Liver (tissue), 9 donors: ENCODE measurements around the gene KRT14. TPM values are rescaled to one million over a fixed set of nuclear protein-coding genes. Genes with fewer than 3 reads are reported as not detected.
"Not testable (repeated sequence)": the region's sequence is repeated elsewhere in the genome, so short reads cannot be mapped to it uniquely, and the experiment has no call there.

Experiments used
- DNase-seq: peaks from one replicate; pipeline ENCODE4 v3.0.0-alpha.2; 2017; ENCODE audit warnings: low spot score
- H3K27ac ChIP-seq, 2 donors: one replicate each; pipeline ENCODE4 v1.7.0; 2013; ENCODE audit warnings: inconsistent platforms in 2 of 2, low read length in 2 of 2, control low read depth in 1 of 2, low read depth in 1 of 2, mild to moderate bottlenecking in 1 of 2
- H3K27me3 ChIP-seq, 4 donors: one replicate each; pipeline versions ENCODE4 v1.6.1 to v1.7.0; 2013; ENCODE audit warnings: low read length in 3 of 4, inconsistent platforms in 1 of 4, mild to moderate bottlenecking in 1 of 4, moderate library complexity in 1 of 4; ENCODE audit not compliant: control insufficient read depth in 4 of 4, insufficient read depth in 4 of 4
- H3K36me3 ChIP-seq, 4 donors: one replicate each; pipeline versions ENCODE4 v1.6.1 to v1.7.0; 2013; ENCODE audit warnings: low read length in 3 of 4, mild to moderate bottlenecking in 3 of 4, low read depth in 1 of 4, moderate library complexity in 1 of 4; ENCODE audit not compliant: control insufficient read depth in 4 of 4, insufficient read depth in 3 of 4
- H3K4me1 ChIP-seq, 4 donors: one replicate each; pipeline versions ENCODE4 v1.6.1 to v1.7.0; 2013; ENCODE audit warnings: low read length in 3 of 4, mild to moderate bottlenecking in 3 of 4, moderate library complexity in 1 of 4; ENCODE audit not compliant: control insufficient read depth in 4 of 4, insufficient read depth in 4 of 4
- H3K4me3 ChIP-seq, 3 donors: one replicate each; pipeline versions ENCODE4 v1.6.1 to v1.7.0; 2013; ENCODE audit warnings: low read length in 3 of 3, control low read depth in 1 of 3, low read depth in 1 of 3, mild to moderate bottlenecking in 1 of 3
- H3K9ac ChIP-seq, 2 donors: one replicate each; pipeline ENCODE4 v1.7.0; 2013; ENCODE audit warnings: low read length in 2 of 2, mild to moderate bottlenecking in 2 of 2, moderate library complexity in 2 of 2, control low read depth in 1 of 2, low read depth in 1 of 2
- H3K9me3 ChIP-seq, 4 donors: one replicate each; pipeline versions ENCODE4 v1.6.1 to v1.7.0; 2013; ENCODE audit warnings: low read length in 3 of 4; ENCODE audit not compliant: control insufficient read depth in 4 of 4
- ATF3 ChIP-seq: IDR thresholded peaks from 2 replicates; pipeline ENCODE4 v1.6.1; 2016; ENCODE audit warnings: antibody characterized with exemption
- CTCF ChIP-seq: fragments of 150-350 bp; IDR thresholded peaks from 2 replicates; pipeline ENCODE4 v1.5.1; 2017; ENCODE audit warnings: improper control_type of control experiment, low read depth, low read length; ENCODE audit not compliant: missing input control
- EGR1 ChIP-seq, 2 donors: IDR thresholded peaks; 2 replicates each; pipeline ENCODE4 v1.6.1; 2016 to 2018; ENCODE audit warnings: antibody characterized with exemption in 2 of 2, low read depth in 2 of 2
- FOXA1 ChIP-seq: IDR thresholded peaks from 2 replicates; pipeline ENCODE4 v1.6.1; 2016; ENCODE audit warnings: antibody characterized with exemption
- FOXA2 ChIP-seq: IDR thresholded peaks from 2 replicates; pipeline ENCODE4 v1.6.1; 2016; ENCODE audit warnings: antibody characterized with exemption
- GABPA ChIP-seq, 2 donors: IDR thresholded peaks in 1 of 2; conservative IDR thresholded peaks in 1 of 2; 2 replicates each; pipeline ENCODE4 v1.6.1; 2016; ENCODE audit warnings: antibody characterized with exemption in 2 of 2, mild to moderate bottlenecking in 1 of 2, moderate library complexity in 1 of 2
- HNF4A ChIP-seq, 2 donors: conservative IDR thresholded peaks; 2 replicates each; pipeline ENCODE4 v1.6.1; 2016; ENCODE audit warnings: antibody characterized with exemption in 2 of 2, mild to moderate bottlenecking in 2 of 2
- HNF4G ChIP-seq: IDR thresholded peaks from 2 replicates; pipeline ENCODE4 v1.6.1; 2016; ENCODE audit warnings: antibody characterized with exemption
- JUND ChIP-seq, 2 donors: IDR thresholded peaks; 2 replicates each; pipeline ENCODE4 v1.6.1; 2016; ENCODE audit warnings: antibody characterized with exemption in 2 of 2
- MAX ChIP-seq: IDR thresholded peaks from 2 replicates; pipeline ENCODE4 v1.6.1; 2016; ENCODE audit warnings: antibody characterized with exemption
- NR2F2 ChIP-seq: IDR thresholded peaks from 2 replicates; pipeline ENCODE4 v1.6.1; 2016; ENCODE audit warnings: antibody characterized with exemption
- RAD21 ChIP-seq, 2 donors: IDR thresholded peaks; 2 replicates each; pipeline ENCODE4 v1.6.1; 2016; ENCODE audit warnings: antibody characterized with exemption in 2 of 2, mild to moderate bottlenecking in 2 of 2
- REST ChIP-seq: IDR thresholded peaks from 2 replicates; pipeline ENCODE4 v1.6.1; 2016; ENCODE audit warnings: antibody characterized with exemption, mild to moderate bottlenecking
- SP1 ChIP-seq: IDR thresholded peaks from 2 replicates; pipeline ENCODE4 v1.6.1; 2018; ENCODE audit warnings: antibody characterized with exemption, mild to moderate bottlenecking
- TAF1 ChIP-seq: conservative IDR thresholded peaks from 2 replicates; pipeline ENCODE4 v1.6.1; 2016; ENCODE audit warnings: antibody characterized with exemption, mild to moderate bottlenecking
- YY1 ChIP-seq: IDR thresholded peaks from 2 replicates; pipeline ENCODE4 v1.6.1; 2016; ENCODE audit warnings: antibody characterized with exemption, mild to moderate bottlenecking
- ZBTB33 ChIP-seq: IDR thresholded peaks from 2 replicates; pipeline ENCODE4 v1.6.1; 2016; ENCODE audit warnings: antibody characterized with exemption
- WGBS: extraction: QIAGEN DNeasy Blood & Tissue Kit; methylation state at CpG from one replicate; pipeline ENCODE4 v1.1.7; 2013; 5-methylcytosine and 5-hydroxymethylcytosine counted together
- polyA plus RNA-seq, 2 donors: library from polyadenylated mRNA; stranded (reverse) in 1 of 2; unstranded in 1 of 2; fragments of 200-250 nt in 1 of 2; fragments of >200 nt in 1 of 2; fragmentation: Nextera tagmentation in 1 of 2; extraction: Ambion mirVana in 1 of 2; gene quantifications; one replicate each; pipeline versions ENCODE4 v1.2.1 to v1.2.3, GENCODE V29; 2013 to 2015
- total RNA-seq, 2 donors: library from RNA; depleted of rRNA; stranded (reverse); fragments of >200 nt; gene quantifications; one replicate each; pipeline ENCODE4 v1.2.3, GENCODE V29; 2014
- donor health status: healthy.
- donor health status: healthy.
- donor health status: healthy.
- donor health status: healthy.
- donor health status: healthy.

Gene KRT14
- total and polyA plus RNA-seq, 4 donors = not detected

- Histone ChIP-seq H3K9ac (no peak overlapping the region), H3K4me3 (no peak overlapping the region), H3K27me3 (no peaks in the 10 kb centered on the region), H3K9me3 (peaks cover 0 to 12% (median 5%) of the 10 kb centered on the region in 4 donors), H3K4me1 (no peaks in the 10 kb centered on the region), H3K36me3 (no peaks in the 10 kb centered on the region), H3K27ac (no peak overlapping the region)
- 85% methylated on average over 25 of the region's 25 CpGs for WGBS
- no peak for TF ChIP-seq YY1
- no peak for TF ChIP-seq CTCF
- no peak for TF ChIP-seq MAX
- TF ChIP-seq SP1 = no peak
- no peak for TF ChIP-seq REST
- no peak for TF ChIP-seq JUND (IDR thresholded peaks at IDR 0.05)
- no peak for TF ChIP-seq TAF1
- TF ChIP-seq HNF4G = no peak
- no peak for TF ChIP-seq NR2F2
- TF ChIP-seq EGR1 (IDR thresholded peaks at IDR 0.05; ENCODE audit: low read depth in 2 of 2) = no peak
- no peak for TF ChIP-seq GABPA (IDR thresholded peaks at IDR 0.05 in 1 of 2, conservative IDR thresholded peaks at IDR 0.05 in 1 of 2)
- TF ChIP-seq RAD21 (IDR thresholded peaks at IDR 0.05) = no peak
- TF ChIP-seq ZBTB33 = no peak
- no peak for TF ChIP-seq FOXA1
- no peak for TF ChIP-seq ATF3
- no peak for TF ChIP-seq HNF4A (conservative IDR thresholded peaks at IDR 0.05)
- no peak for TF ChIP-seq FOXA2
- DNase-seq = no peak
Observed at GRCh38 chr17:41610965-41611640, 24.4 kb upstream of the KRT14 start.

GRCh38 chr17:41610061-41610517 lies 23.4 kb upstream of the KRT14 start:
- not testable (repeated sequence) for H3K36me3 ChIP-seq, H3K27me3 ChIP-seq, H3K27ac ChIP-seq, H3K9ac ChIP-seq, H3K4me3 ChIP-seq, DNase-seq, H3K4me1 ChIP-seq
- WGBS = 19% methylated on average over 10 of the region's 10 CpGs
- peaks cover 0 to 14% (median 5%) of the 10 kb centered on the region in 4 donors for H3K9me3 ChIP-seq

- DNase-seq, H3K36me3 ChIP-seq, H3K27me3 ChIP-seq, H3K4me3 ChIP-seq, H3K9ac ChIP-seq, H3K27ac ChIP-seq, H3K4me1 ChIP-seq: not testable (repeated sequence)
- H3K9me3 ChIP-seq = peaks cover 0 to 14% (median 5%) of the 10 kb centered on the region in 4 donors
- 69% methylated on average over 4 of the region's 4 CpGs for WGBS
Observed at GRCh38 chr17:41606930-41607329, 20.2 kb upstream of the KRT14 start.
